Type B pancreatic cell (in vitro differentiated cells): Measurements from ENCODE around the gene MLN. TPM values are rescaled to one million over a fixed set of nuclear protein-coding genes. Genes with fewer than 3 reads are reported as not detected.
A peak's percentile ranks its signal among the peaks of the same experiment; 100 is the strongest.

ENCODE experiments used
- DNase-seq: peaks from one replicate; pipeline ENCODE4 v3.0.0; 2021; ENCODE audit warnings: mixed read lengths; ENCODE audit not compliant: unreplicated experiment; ENCODE audit errors: extremely low spot score
- H3K27ac Mint-ChIP-seq: 2 replicates; pipeline ENCODE4 v1.8.0; 2021; ENCODE audit warnings: mild to moderate bottlenecking, mixed read lengths
- H3K27me3 Mint-ChIP-seq: 2 replicates; pipeline ENCODE4 v1.8.0; 2021; ENCODE audit warnings: mixed read lengths
- H3K36me3 Mint-ChIP-seq: 2 replicates; pipeline ENCODE4 v1.8.0; 2021; ENCODE audit warnings: mixed read lengths
- H3K4me1 Mint-ChIP-seq: one replicate; pipeline ENCODE4 v1.8.0; 2021; ENCODE audit warnings: mixed read lengths; ENCODE audit not compliant: unreplicated experiment
- H3K4me3 Mint-ChIP-seq: 2 replicates; pipeline ENCODE4 v1.8.0; 2021; ENCODE audit warnings: mild to moderate bottlenecking, mixed read lengths
- H3K9me3 Mint-ChIP-seq: 2 replicates; pipeline ENCODE4 v1.8.0; 2021; ENCODE audit warnings: mixed read lengths
- total RNA-seq: library from RNA; stranded (reverse); gene quantifications from 2 replicates; pipeline ENCODE4 v1.2.1, GENCODE V29; 2021; ENCODE audit warnings: low replicate concordance
- TF ChIP-seq, protein P1 (sequence below): fragments of 200-600 bp; sonication (generic); conservative IDR thresholded peaks from 2 replicates; pipeline ENCODE4 v1.5.0; 2021; ENCODE audit warnings: antibody characterized with exemption, mild to moderate bottlenecking

Gene MLN
- total RNA-seq, 1 donor from 2014 or later, result 0.65 TPM

DNA sequence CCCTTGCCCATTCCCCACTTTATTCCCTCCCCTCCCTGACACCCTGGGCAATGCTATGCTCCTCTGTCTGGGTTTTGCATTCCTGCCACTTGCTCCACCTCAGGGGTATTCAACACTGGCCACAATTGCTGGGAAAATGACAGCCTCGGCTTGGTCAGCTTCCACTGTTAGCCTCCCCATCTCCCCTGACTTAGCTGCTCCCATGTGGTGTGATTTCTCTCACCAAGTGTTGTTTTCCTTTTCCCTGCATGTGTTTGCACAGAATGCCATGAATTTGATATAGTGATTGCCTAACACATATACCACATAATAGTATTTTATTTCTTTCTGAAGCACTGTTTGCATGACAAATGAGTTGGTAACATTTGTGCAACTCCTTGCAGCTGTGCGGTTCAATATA lies 13.4 kb downstream of the MLN start:
- H3K4me3 Mint-ChIP-seq, result peak overlapping the region; percentile 58

DNA sequence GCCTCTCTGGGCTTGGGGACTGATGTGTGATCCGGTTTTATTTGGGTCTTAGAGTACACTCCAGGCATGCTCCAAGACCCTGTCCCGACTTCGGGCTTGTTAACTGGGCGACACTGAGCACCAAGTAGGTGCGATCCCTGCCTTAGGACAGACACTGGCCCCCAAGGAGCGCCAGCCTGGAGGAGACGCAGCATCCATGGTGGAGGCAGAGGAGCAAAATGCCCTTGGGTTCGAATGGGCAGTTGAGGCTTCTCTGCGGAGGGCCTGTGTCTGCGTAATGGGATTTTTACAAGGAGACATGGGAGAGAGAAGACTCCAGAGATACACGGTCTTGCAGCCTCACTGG lies 14.3 kb downstream of the MLN start:
- Mint-ChIP-seq H3K27me3 (peaks cover 6% of the 10 kb centered on the region), H3K9me3 (no peaks in the 10 kb centered on the region), H3K36me3 (peaks cover 7% of the 10 kb centered on the region), H3K4me1 (peaks cover 59% of the 10 kb centered on the region), H3K4me3 (peak overlapping the region; percentile 87), H3K27ac (peak overlapping the region; percentile 87)
- DNase-seq, result no peak
- TF ChIP-seq, protein P1, sequence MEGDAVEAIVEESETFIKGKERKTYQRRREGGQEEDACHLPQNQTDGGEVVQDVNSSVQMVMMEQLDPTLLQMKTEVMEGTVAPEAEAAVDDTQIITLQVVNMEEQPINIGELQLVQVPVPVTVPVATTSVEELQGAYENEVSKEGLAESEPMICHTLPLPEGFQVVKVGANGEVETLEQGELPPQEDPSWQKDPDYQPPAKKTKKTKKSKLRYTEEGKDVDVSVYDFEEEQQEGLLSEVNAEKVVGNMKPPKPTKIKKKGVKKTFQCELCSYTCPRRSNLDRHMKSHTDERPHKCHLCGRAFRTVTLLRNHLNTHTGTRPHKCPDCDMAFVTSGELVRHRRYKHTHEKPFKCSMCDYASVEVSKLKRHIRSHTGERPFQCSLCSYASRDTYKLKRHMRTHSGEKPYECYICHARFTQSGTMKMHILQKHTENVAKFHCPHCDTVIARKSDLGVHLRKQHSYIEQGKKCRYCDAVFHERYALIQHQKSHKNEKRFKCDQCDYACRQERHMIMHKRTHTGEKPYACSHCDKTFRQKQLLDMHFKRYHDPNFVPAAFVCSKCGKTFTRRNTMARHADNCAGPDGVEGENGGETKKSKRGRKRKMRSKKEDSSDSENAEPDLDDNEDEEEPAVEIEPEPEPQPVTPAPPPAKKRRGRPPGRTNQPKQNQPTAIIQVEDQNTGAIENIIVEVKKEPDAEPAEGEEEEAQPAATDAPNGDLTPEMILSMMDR, result no peak

More for the DNA sequence above, 13.4 kb downstream of the MLN start:
- peaks cover 58% of the 10 kb centered on the region for H3K4me1 Mint-ChIP-seq
- peak overlapping the region; percentile 32 for H3K27ac Mint-ChIP-seq
- peaks cover 10% of the 10 kb centered on the region for H3K27me3 Mint-ChIP-seq
- H3K9me3 Mint-ChIP-seq, result no peaks in the 10 kb centered on the region
- no peaks in the 10 kb centered on the region for H3K36me3 Mint-ChIP-seq
- TF ChIP-seq, protein P1, result no peak
- no peak for DNase-seq

DNA sequence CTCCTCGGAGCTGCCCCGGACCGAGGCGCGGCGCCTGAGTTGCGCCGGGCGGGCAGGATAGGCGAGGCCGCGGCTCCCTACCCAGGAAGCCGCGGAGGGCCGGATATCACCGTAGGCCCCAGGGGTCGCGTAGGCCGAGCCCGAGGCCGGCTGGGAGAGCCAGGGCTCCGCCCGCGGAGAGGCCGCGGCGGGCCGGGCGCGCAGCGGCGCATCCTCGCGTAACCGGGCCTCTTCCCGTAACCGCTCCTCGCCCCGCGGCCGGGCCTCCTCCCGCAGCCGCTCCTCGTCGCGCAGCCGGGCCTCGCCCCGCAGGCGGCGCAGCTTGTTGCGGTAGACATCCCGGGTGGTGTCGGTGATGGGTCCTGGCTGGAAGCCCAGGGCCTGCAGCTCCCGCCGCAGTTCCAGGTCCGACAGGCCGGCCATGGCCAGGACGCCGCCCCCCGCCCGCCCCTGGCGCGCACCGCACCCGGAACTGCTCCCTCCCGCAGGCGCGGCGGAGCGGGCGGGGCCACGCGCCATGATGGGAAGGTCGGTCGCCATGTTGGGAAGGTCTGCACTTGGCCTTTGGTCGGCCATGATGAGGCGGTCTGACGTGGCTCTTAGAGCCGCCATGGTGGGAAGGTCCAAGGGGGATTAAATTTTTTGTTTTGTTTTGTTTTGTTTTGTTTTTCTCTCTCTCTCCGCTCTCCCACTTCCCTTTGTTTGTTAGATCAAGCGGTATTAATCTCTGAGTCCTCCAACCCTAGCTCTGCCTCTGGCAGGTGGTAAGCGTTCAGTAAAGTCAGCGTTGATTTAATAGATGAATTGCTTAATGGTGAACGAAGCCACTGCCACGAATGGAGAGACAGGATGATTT lies 14.9 kb downstream of the MLN start, which contains the start of gene LEMD2:
Gene LEMD2 (minus strand): TSS at position 437 of the 856 bp plus-strand sequence. CDS start 14 bp downstream, at position 423.
- TF ChIP-seq, protein P1, result no peak
- DNase-seq, result peak; percentile 91
- peak within 1 kb of the TSS; percentile 96 for H3K4me3 Mint-ChIP-seq
- H3K4me1 Mint-ChIP-seq, result peaks cover 62% of the 10 kb centered on the region
- H3K27ac Mint-ChIP-seq, result peak within 1 kb of the TSS; percentile 93
- peaks cover 6% of the 10 kb centered on the region for H3K27me3 Mint-ChIP-seq
- peaks cover 9% of the 10 kb centered on the region for H3K36me3 Mint-ChIP-seq
- H3K9me3 Mint-ChIP-seq, result no peaks in the 10 kb centered on the region

DNA sequence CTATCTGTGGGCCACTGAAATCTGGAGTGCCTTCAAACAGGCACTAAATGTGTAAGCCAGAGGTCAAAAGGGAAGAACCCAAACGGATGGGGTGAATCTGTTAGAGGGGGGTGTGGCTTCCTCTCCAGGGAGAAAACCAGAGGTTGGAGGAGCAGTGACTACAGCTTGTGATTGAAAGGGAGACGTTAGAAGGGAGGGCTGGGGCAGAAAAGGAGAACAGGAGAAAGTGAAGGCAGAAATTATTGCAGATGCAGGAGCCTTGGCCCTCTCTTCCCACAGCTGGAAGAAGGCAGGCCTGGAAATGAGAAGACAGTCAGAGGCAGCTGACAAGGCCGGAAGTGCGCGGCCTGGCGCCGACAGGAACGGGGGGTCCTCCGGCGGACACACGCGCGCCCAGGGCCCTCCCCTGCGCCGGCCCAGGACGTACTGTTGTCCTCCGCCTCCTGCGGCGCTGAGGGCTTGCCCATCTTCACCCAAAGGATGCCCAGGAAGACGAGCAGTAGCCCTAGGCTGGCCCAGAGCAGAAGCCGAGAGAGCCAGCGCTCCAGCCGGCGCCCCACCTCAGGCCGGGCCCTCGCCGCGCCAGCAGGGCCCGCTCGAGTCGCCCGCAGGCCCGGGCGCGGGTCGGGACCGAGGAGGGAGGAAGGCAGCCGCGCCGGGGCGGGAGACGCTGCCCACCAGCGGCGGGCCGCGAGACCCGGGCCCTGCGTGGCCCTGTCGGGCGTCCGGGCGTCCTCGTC lies 15.7 kb downstream of the MLN start:
- TF ChIP-seq, protein P1, result no peak
- peak overlapping the region; percentile 93 for H3K27ac Mint-ChIP-seq
- H3K4me1 Mint-ChIP-seq, result peaks cover 64% of the 10 kb centered on the region
- peaks cover under 1% of the 10 kb centered on the region for H3K27me3 Mint-ChIP-seq
- H3K4me3 Mint-ChIP-seq, result peak overlapping the region; percentile 96
- H3K36me3 Mint-ChIP-seq, result peaks cover 15% of the 10 kb centered on the region
- H3K9me3 Mint-ChIP-seq, result no peaks in the 10 kb centered on the region
- DNase-seq, result no peak

DNA sequence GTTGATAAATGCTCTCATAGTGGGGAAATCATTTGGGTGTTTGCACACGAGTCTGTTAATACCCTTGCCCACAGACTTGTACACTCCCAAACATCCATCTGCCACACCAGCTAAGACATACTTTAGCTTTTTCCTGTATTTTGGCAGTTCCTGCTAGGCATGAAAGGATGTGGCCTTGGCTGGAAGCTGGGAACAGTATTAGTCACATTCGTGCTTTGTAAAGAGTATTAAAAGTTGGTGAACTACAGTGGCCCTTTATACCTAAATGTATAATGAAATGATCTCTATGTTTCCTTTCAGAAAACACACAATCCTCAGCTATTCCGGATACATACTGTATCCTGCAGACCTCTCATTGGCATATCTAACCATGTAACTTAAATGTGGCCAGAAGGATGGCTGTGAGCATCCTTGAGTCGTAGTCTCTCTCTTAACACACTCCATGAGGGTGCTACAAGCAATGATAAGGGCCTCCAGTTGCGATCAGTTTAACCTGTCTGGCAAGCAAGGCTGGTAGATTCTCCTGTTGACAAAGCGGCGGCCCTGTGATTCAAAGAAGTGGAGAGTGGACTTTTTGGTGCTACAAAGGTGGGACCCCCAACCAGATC lies 16.4 kb downstream of the MLN start:
- TF ChIP-seq, protein P1, result no peak
- Mint-ChIP-seq H3K4me1 (peaks cover 63% of the 10 kb centered on the region), H3K27me3 (no peaks in the 10 kb centered on the region), H3K9me3 (no peaks in the 10 kb centered on the region), H3K27ac (peak overlapping the region; percentile 93), H3K36me3 (peaks cover 17% of the 10 kb centered on the region), H3K4me3 (peak overlapping the region; percentile 96)
- DNase-seq, result no peak
